ENCODE data around the gene RBP4. TPM values are rescaled to one million over a fixed set of nuclear protein-coding genes. Genes with fewer than 3 reads are reported as not detected.
"Not testable (repeated sequence)": the region's sequence is repeated elsewhere in the genome, so short reads cannot be mapped to it uniquely, and the experiment has no call there.

Gene RBP4
- total RNA-seq, 1 donor from 2014 or later, result 9.0 TPM

DNA sequence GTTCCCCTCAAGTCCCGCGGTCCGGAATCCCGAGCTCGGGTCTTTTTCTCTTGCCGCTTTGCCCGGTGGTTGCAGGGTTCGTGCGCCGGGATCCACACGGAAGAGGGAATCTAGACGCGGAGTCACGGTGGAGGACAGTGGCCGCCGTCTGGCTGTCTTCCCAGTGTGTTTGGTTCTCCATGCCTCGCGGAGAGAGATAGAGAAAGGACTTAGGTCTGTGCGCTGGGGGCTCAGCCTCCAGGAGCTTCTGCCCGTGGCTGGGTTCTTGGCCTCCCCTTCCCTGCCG lies 33.0 kb downstream of the RBP4 start:
- FAIRE-seq (no peak), DNase-seq (ENCODE audit: low spot score in 2 of 2) (no peak)

DNA sequence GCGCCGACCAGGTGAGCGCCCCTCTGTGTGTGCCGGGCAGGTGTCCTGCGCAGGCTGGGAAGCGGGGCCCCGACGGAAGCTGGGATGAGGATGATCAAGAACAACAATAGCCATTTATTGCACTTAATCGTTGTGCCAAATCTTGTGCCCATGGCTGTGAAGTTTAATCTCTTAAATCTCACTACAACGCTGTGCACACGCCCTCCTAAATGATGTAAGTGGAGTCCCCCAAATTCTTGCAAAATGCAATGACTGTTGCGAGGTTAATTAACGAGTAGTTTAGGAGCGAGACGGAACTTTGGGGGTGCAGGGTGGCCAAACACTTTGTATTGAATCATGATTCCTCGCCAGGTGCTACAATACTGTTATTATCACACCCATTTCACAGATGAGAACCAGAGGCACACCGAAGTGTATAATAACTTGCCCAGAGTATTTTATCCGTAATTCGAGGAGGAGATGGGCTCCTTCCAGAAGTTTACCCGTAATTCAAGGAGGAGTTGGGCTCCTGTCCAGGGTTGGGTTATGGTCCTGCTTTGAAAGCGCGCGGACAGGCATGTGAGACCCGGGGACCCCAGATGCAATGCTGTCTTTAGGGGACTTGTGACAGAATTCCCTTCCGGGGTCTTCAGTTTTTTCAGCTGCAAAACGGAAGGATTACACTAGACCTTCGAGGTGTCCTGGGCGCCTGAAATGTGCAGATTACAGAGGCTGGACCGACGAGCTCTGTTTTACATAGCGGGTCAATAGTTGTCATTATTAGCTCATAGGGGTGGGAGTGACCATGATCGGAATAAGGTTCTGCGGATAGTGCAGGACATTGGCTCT lies 33.5 kb downstream of the RBP4 start:
- FAIRE-seq, result no peak
- DNase-seq (ENCODE audit: low spot score in 2 of 2), result no peak

DNA sequence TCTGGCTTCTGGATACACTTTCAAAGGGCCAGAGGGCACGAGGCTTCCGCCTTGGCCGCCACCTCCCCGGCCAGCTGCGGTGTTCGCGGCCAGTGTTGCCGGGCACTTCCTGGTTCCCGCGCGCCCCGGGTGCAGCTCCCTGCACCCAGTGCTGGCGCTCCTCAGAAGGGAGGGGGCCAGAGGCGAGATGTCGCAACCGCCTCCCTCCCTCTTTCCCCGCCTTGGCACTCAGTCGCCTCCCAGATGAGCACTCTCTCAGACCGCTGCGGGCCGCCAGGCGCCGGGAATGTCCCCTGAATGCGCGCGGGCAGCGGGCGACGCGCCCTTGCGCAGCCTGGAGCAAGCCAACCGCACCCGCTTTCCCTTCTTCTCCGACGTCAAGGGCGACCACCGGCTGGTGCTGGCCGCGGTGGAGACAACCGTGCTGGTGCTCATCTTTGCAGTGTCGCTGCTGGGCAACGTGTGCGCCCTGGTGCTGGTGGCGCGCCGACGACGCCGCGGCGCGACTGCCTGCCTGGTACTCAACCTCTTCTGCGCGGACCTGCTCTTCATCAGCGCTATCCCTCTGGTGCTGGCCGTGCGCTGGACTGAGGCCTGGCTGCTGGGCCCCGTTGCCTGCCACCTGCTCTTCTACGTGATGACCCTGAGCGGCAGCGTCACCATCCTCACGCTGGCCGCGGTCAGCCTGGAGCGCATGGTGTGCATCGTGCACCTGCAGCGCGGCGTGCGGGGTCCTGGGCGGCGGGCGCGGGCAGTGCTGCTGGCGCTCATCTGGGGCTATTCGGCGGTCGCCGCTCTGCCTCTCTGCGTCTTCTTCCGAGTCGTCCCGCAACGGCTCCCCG lies 34.4 kb downstream of the RBP4 start, which contains the start of gene FFAR4:
Gene FFAR4, plus strand, starts transcription at position 231 of the 842 bp plus-strand sequence. Its CDS starts 56 bp downstream, at position 287.
- FAIRE-seq (no peak), DNase-seq (ENCODE audit: low spot score in 2 of 2) (peak; percentile 33 to 45)

GRCh38 chr10:93565446-93565845 lies 35.6 kb downstream of the RBP4 start:
- FAIRE-seq (no peak), DNase-seq (ENCODE audit: low spot score in 2 of 2) (no peak)

DNA sequence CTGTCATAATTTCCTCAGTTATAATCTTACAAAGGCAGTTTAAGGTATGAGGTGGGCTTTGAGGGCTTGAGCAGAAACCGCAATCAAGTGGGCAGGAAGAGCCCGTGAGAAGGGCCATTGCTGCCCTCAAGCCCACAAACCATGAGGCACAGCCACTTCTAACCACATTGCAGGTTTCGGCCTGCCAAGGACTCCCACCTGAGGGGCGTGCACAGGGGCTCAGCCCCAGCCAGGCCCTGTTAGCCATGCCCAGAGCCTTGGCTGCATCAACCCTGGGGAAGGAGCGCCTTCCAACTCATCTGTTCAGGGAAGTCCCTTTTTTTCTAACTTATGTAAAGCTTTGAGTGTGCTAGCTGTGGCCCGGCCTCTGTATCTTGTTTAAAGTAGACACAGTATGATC lies 40.5 kb downstream of the RBP4 start:
- DNase-seq (ENCODE audit: low spot score in 2 of 2), result no peak
- FAIRE-seq, result no peak

- DNase-seq (ENCODE audit: low spot score in 2 of 2), result no peak
- FAIRE-seq, result no peak
Measured at GRCh38 chr10:93559490-93559889, 41.5 kb downstream of the RBP4 start.

DNA sequence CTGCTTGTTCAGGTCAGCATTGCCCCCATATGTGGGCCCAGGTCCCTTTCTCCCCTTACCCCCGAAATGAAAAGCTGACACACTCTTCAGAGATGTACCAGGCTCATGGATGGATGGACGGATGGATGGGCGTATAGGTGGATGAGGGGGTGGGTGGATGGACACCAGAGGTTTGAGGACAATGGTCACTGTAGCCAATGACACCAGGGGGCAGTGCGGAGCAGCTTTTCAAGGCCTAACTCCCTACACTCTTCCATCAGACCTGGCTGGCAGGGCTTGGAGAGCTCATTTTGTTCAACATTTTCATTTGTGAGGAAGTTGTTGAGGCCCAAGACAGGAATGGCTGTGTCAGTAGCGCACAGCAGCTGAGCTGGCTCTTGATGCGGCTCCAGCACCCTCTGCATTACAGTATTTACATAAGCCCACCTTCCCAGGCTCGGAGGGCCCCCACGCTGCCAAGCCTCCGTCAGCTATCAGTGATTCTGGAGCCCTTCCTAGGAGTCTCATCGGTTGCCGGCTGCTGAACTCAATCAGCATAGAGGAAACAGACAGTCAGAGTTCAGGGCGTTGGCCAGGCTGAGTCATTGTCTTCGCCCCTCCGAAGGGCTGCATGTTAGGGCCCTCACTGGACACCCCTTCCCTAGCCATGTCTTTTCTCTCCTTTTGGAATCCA lies 46.1 kb downstream of the RBP4 start:
- FAIRE-seq, result no peak
- peak in 1 of 2 donors; percentile 49 for DNase-seq (ENCODE audit: low spot score in 2 of 2)

GRCh38 chr10:93554316-93554663 lies 46.7 kb downstream of the RBP4 start:
- DNase-seq (ENCODE audit: low spot score in 2 of 2) (no peak), FAIRE-seq (no peak)

GRCh38 chr10:93553482-93554315 lies 47.3 kb downstream of the RBP4 start:
- no peak for DNase-seq (ENCODE audit: low spot score in 2 of 2)
- no peak for FAIRE-seq

- DNase-seq (ENCODE audit: low spot score in 2 of 2) (no peak), FAIRE-seq (no peak)
Measured at GRCh38 chr10:93552780-93553179, 48.3 kb downstream of the RBP4 start.

GRCh38 chr10:93550606-93551005 lies 50.4 kb downstream of the RBP4 start:
- no peak for DNase-seq (ENCODE audit: low spot score in 2 of 2)
- FAIRE-seq, result no peak

GRCh38 chr10:93548376-93549071 lies 52.5 kb downstream of the RBP4 start:
- DNase-seq (ENCODE audit: low spot score in 2 of 2) (no peak), FAIRE-seq (no peak)

GRCh38 chr10:93547522-93547921 lies 53.5 kb downstream of the RBP4 start:
- FAIRE-seq, result no peak
- no peak for DNase-seq (ENCODE audit: low spot score in 2 of 2)

DNA sequence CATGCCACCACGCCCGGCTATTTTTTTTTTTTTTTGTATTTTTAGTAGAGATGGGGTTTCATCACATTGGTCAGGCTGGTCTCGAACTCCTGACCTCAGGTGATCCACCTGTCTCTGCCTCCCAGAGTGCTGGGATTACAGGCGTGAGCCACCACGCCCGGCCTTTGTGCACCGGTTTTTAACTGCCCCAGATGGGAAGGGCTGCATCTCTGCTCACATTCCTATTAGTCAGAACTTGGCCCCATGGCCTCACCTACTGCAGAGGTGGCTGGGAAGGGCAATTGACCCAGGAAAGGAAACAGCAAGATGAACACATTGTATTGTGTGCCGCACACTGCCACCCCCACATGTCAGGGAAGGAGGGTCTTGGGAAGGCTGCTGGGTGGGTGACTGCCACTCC lies 54.0 kb downstream of the RBP4 start:
- DNase-seq (ENCODE audit: low spot score in 2 of 2); FAIRE-seq: not testable (repeated sequence)

DNA sequence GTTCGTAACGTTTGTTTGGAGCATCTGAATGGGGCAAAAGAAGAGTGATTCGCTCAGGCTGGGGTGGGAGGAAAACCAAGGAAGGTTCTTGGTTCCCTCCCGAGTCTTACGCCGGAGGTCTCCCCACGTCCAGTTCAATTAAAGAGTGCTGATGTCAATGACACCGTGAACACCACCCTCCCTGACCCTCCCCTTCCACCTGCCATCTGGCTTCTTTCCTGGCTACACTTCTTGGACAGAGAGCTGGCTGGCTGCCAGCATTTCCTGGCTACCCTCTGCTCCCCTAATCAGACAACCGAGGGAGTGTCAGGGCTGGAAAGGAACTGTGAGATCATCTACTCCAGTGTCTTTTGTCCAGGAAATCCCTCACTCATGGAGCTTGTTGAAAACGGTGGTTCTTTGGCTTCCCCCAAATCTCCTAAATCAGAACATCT lies 58.7 kb downstream of the RBP4 start:
- DNase-seq (ENCODE audit: low spot score in 2 of 2), result no peak
- FAIRE-seq, result no peak

Other genes starting within 250 kb of the RBP4 start
- 2.9 TPM for gene MYOF, start 118.9 kb downstream of the RBP4 start, total RNA-seq
- gene CEP55, start 104.6 kb downstream of the RBP4 start, total RNA-seq, result 2.4 TPM
- gene FFAR4, start 34.6 kb downstream of the RBP4 start, total RNA-seq, result not detected
- not detected for gene PDE6C, start 11.3 kb upstream of the RBP4 start, total RNA-seq
- 18.8 TPM for gene FRA10AC1, start 101.4 kb upstream of the RBP4 start, total RNA-seq
- 23.2 TPM for gene LGI1, start 156.7 kb upstream of the RBP4 start, total RNA-seq